HEK293 (cell line): ENCODE data around the gene STRBP.

ENCODE experiments used
- CTCF ChIA-PET: fragments of 350-600 bp; formaldehyde crosslinking; extraction: SDS; loops from one replicate; lab custom pipeline; 2021; ENCODE audit warnings: antibody characterized with exemption; lab: Yijun Ruan, JAX
- POLR2A ChIA-PET: fragments of 300-600 bp; formaldehyde crosslinking; extraction: SDS; loops from one replicate; lab custom pipeline; 2020; ENCODE audit warnings: antibody characterized with exemption, inconsistent platforms; lab: Yijun Ruan, JAX
- H3K27ac ChIP-seq: fragments of 200-500 bp; sonication (Bioruptor generic); 2 replicates; pipeline ENCODE4 v1.5.1; 2014; ENCODE audit warnings: low read depth, low read length, control low read depth, inconsistent platforms; ENCODE audit errors: extremely low read depth
- H3K36me3 ChIP-seq, 2 experiments: fragments of 200-500 bp in 1 of 2; sonication (Bioruptor generic) in 1 of 2; 1 replicate in 1 of 2; 2 replicates in 1 of 2; pipeline ENCODE4 v1.5.1; 2014 to 2017; ENCODE audit warnings: inconsistent platforms in 2 of 2, low read length in 2 of 2; ENCODE audit not compliant: control insufficient read depth in 2 of 2, insufficient read depth in 1 of 2
- H3K4me1 ChIP-seq: fragments of 200-500 bp; sonication (Bioruptor generic); 2 replicates; pipeline ENCODE4 v1.5.1; 2014; ENCODE audit warnings: mild to moderate bottlenecking, low read length, inconsistent platforms; ENCODE audit not compliant: control insufficient read depth, insufficient read depth
- H3K4me3 ChIP-seq: 2 replicates; pipeline ENCODE4 v1.5.1; 2011; ENCODE audit warnings: low read depth, mild to moderate bottlenecking, control low read depth, low read length, moderate library complexity
- H3K9me3 ChIP-seq: fragments of 200-500 bp; sonication (Bioruptor generic); 2 replicates; pipeline ENCODE4 v1.5.1; 2014; ENCODE audit warnings: low read depth, low read length, inconsistent platforms; ENCODE audit not compliant: control insufficient read depth, insufficient read depth
- IKZF3 ChIP-seq: fragments of 450-650 bp; IDR thresholded peaks from 2 replicates; pipeline ENCODE4 v1.5.0; 2018; ENCODE audit warnings: missing biosample characterization, mild to moderate bottlenecking, missing genetic modification characterization, moderate library complexity
- KLF17 ChIP-seq: fragments of 450-650 bp; formaldehyde crosslinking; IDR thresholded peaks from 2 replicates; pipeline ENCODE4 v1.5.1; 2016; ENCODE audit warnings: missing biosample characterization, missing genetic modification characterization
- KLF7 ChIP-seq: fragments of 450-650 bp; formaldehyde crosslinking; IDR thresholded peaks from 2 replicates; pipeline ENCODE4 v1.5.1; 2016; ENCODE audit warnings: missing biosample characterization, missing genetic modification characterization, borderline replicate concordance
- OSR2 ChIP-seq: fragments of 450-650 bp; formaldehyde crosslinking; IDR thresholded peaks from 2 replicates; pipeline ENCODE4 v1.5.1; 2016; ENCODE audit warnings: missing biosample characterization, missing genetic modification characterization
- PRDM1 ChIP-seq: fragments of 450-650 bp; formaldehyde crosslinking; IDR thresholded peaks from 2 replicates; pipeline ENCODE4; 2016; ENCODE audit warnings: missing biosample characterization, missing genetic modification characterization
- PRDM10 ChIP-seq: fragments of 450-650 bp; formaldehyde crosslinking; IDR thresholded peaks from 2 replicates; pipeline ENCODE4 v1.5.1; 2016; ENCODE audit warnings: missing biosample characterization, missing genetic modification characterization
- SCRT1 ChIP-seq: fragments of 450-650 bp; formaldehyde crosslinking; IDR thresholded peaks from 2 replicates; pipeline ENCODE4 v1.5.1; 2016; ENCODE audit warnings: missing biosample characterization, missing genetic modification characterization, borderline replicate concordance
- YY1 ChIP-seq: fragments of 450-650 bp; formaldehyde crosslinking; IDR thresholded peaks from 2 replicates; pipeline ENCODE4 v1.5.1; 2018; ENCODE audit warnings: missing biosample characterization, missing genetic modification characterization
- ZBTB48 ChIP-seq: fragments of 450-650 bp; formaldehyde crosslinking; IDR thresholded peaks from 2 replicates; pipeline ENCODE4 v1.5.1; 2016; ENCODE audit warnings: missing biosample characterization, missing genetic modification characterization
- ZFP3 ChIP-seq: fragments of 450-650 bp; formaldehyde crosslinking; IDR thresholded peaks from 2 replicates; pipeline ENCODE4 v1.5.1; 2016; ENCODE audit warnings: low read depth, missing biosample characterization, missing genetic modification characterization
- ZFP37 ChIP-seq: fragments of 450-650 bp; formaldehyde crosslinking; IDR thresholded peaks from 2 replicates; pipeline ENCODE4 v1.5.1; 2016; ENCODE audit warnings: missing biosample characterization, missing genetic modification characterization
- ZFP41 ChIP-seq: fragments of 450-650 bp; formaldehyde crosslinking; IDR thresholded peaks from 2 replicates; pipeline ENCODE4 v1.5.1; 2016; ENCODE audit warnings: missing biosample characterization, missing genetic modification characterization, borderline replicate concordance
- ZNF114 ChIP-seq: fragments of 450-650 bp; formaldehyde crosslinking; IDR thresholded peaks from 2 replicates; pipeline ENCODE4 v1.5.0; 2017; ENCODE audit warnings: missing biosample characterization, missing genetic modification characterization
- ZNF121 ChIP-seq: fragments of 450-650 bp; formaldehyde crosslinking; IDR thresholded peaks from 2 replicates; pipeline ENCODE4 v1.5.1; 2016; ENCODE audit warnings: missing biosample characterization, missing genetic modification characterization
- ZNF19 ChIP-seq: fragments of 450-650 bp; formaldehyde crosslinking; IDR thresholded peaks from 2 replicates; pipeline ENCODE4; 2016; ENCODE audit warnings: missing biosample characterization, missing genetic modification characterization, low read depth
- ZNF341 ChIP-seq: fragments of 450-650 bp; formaldehyde crosslinking; IDR thresholded peaks from 2 replicates; pipeline ENCODE4; 2016; ENCODE audit warnings: low read depth, missing biosample characterization, missing genetic modification characterization
- ZNF366 ChIP-seq: fragments of 450-650 bp; formaldehyde crosslinking; conservative IDR thresholded peaks from 2 replicates; pipeline ENCODE4 v1.5.1; 2016; ENCODE audit warnings: missing biosample characterization, missing genetic modification characterization
- ZNF548 ChIP-seq: fragments of 450-650 bp; formaldehyde crosslinking; IDR thresholded peaks from 2 replicates; pipeline ENCODE4 v1.5.1; 2016; ENCODE audit warnings: missing biosample characterization, missing genetic modification characterization
- ZNF549 ChIP-seq: fragments of 450-650 bp; IDR thresholded peaks from 2 replicates; pipeline ENCODE4 v1.5.1; 2018; ENCODE audit warnings: missing biosample characterization, missing genetic modification characterization, mild to moderate bottlenecking, inconsistent platforms, moderate library complexity
- ZNF571 ChIP-seq: fragments of 450-650 bp; formaldehyde crosslinking; IDR thresholded peaks from 2 replicates; pipeline ENCODE4 v1.5.0; 2017; ENCODE audit warnings: missing biosample characterization, missing genetic modification characterization
- ZNF600 ChIP-seq: fragments of 450-650 bp; formaldehyde crosslinking; IDR thresholded peaks from 2 replicates; pipeline ENCODE4 v1.5.1; 2016; ENCODE audit warnings: missing biosample characterization, missing genetic modification characterization
- ZNF639 ChIP-seq: fragments of 450-650 bp; formaldehyde crosslinking; IDR thresholded peaks from 2 replicates; pipeline ENCODE4 v1.5.1; 2016; ENCODE audit warnings: missing biosample characterization, missing genetic modification characterization
- ZNF660 ChIP-seq: fragments of 450-650 bp; IDR thresholded peaks from 2 replicates; pipeline ENCODE4 v1.5.1; 2018; ENCODE audit warnings: missing biosample characterization, mild to moderate bottlenecking, missing genetic modification characterization
- ZNF664 ChIP-seq: fragments of 450-650 bp; formaldehyde crosslinking; IDR thresholded peaks from 2 replicates; pipeline ENCODE4 v1.5.1; 2016; ENCODE audit warnings: missing biosample characterization, missing genetic modification characterization
- ZNF692 ChIP-seq: fragments of 450-650 bp; formaldehyde crosslinking; IDR thresholded peaks from 2 replicates; pipeline ENCODE4 v1.5.1; 2016; ENCODE audit warnings: missing biosample characterization, missing genetic modification characterization
- ZNF707 ChIP-seq: fragments of 450-650 bp; formaldehyde crosslinking; IDR thresholded peaks from 2 replicates; pipeline ENCODE4 v1.5.1; 2016; ENCODE audit warnings: missing biosample characterization, missing genetic modification characterization
- ZNF777 ChIP-seq: fragments of 450-650 bp; formaldehyde crosslinking; IDR thresholded peaks from 2 replicates; pipeline ENCODE4 v1.5.1; 2017; ENCODE audit warnings: missing biosample characterization, missing genetic modification characterization, borderline replicate concordance
- ZNF791 ChIP-seq: fragments of 450-650 bp; formaldehyde crosslinking; IDR thresholded peaks from 2 replicates; pipeline ENCODE4 v1.5.1; 2016; ENCODE audit warnings: missing biosample characterization, missing genetic modification characterization
- ZNF792 ChIP-seq: fragments of 450-650 bp; formaldehyde crosslinking; IDR thresholded peaks from 2 replicates; pipeline ENCODE4 v1.5.1; 2016; ENCODE audit warnings: missing biosample characterization, missing genetic modification characterization
- ZNF843 ChIP-seq: fragments of 450-650 bp; formaldehyde crosslinking; IDR thresholded peaks from 2 replicates; pipeline ENCODE4 v1.5.1; 2016; ENCODE audit warnings: missing biosample characterization, missing genetic modification characterization

STRBP gene

GRCh38 chr9:123135430-123135829 lies 133.0 kb downstream of the STRBP start (continued):
- TF ChIP-seq ZNF843 (tag by site-specific recombination) (no peak), SCRT1 (tag by site-specific recombination) (no peak), ZFP41 (no peak), ZFP3 (tag by site-specific recombination) (no peak), ZNF707 (tag by site-specific recombination) (no peak), ZNF660 (tag by site-specific recombination) (no peak), ZNF121 (tag by site-specific recombination) (no peak), ZNF341 (tag by site-specific recombination) (no peak)

- H3K36me3 ChIP-seq = peaks cover 0 to 30% of the 10 kb centered on the region in 2 experiments; a peak in 2 of 3 replicates
- H3K27ac ChIP-seq = no peak overlapping the region
- no peaks in the 10 kb centered on the region for H3K9me3 ChIP-seq
- TF ChIP-seq ZNF571 (no peak), ZNF792 (tag by site-specific recombination) (no peak), PRDM10 (tag by site-specific recombination) (no peak), ZNF777 (tag by site-specific recombination) (no peak), PRDM1 (tag by site-specific recombination) (no peak), OSR2 (tag by site-specific recombination) (no peak), ZNF791 (tag by site-specific recombination) (no peak), ZNF366 (tag by site-specific recombination) (no peak), YY1 (tag by site-specific recombination) (no peak), KLF7 (tag by site-specific recombination) (no peak), ZNF114 (tag by site-specific recombination) (no peak), ZNF19 (tag by site-specific recombination) (no peak)
- POLR2A ChIA-PET = no interaction called here
- CTCF ChIA-PET = no interaction called here
- no peak overlapping the region for H3K4me3 ChIP-seq
- no peaks in the 10 kb centered on the region for H3K4me1 ChIP-seq
Observed at GRCh38 chr9:123132696-123133095, 135.7 kb downstream of the STRBP start.

GRCh38 chr9:123131993-123132392 lies 136.4 kb downstream of the STRBP start:
- Histone ChIP-seq H3K4me3 (no peak overlapping the region), H3K4me1 (no peaks in the 10 kb centered on the region), H3K36me3 (peaks cover 0 to 36% of the 10 kb centered on the region in 2 experiments; a peak in 1 of 3 replicates), H3K27ac (no peak overlapping the region), H3K9me3 (no peaks in the 10 kb centered on the region)
- CTCF ChIA-PET = interaction anchor here (0.5 kb wide), 1 partner anchor 206 kb away, joined by 3 read pairs; no protein-coding TSS in a partner anchor
- POLR2A ChIA-PET = no interaction called here
- no peak for TF ChIP-seq ZNF600 (tag by site-specific recombination)
- TF ChIP-seq ZNF639 (tag by site-specific recombination) = no peak
- TF ChIP-seq ZNF692 (tag by site-specific recombination) = no peak
- TF ChIP-seq ZNF549 (tag by site-specific recombination) = no peak
- TF ChIP-seq ZNF548 (tag by site-specific recombination) = no peak
- TF ChIP-seq ZNF843 (tag by site-specific recombination) = no peak
- no peak for TF ChIP-seq ZNF664 (tag by site-specific recombination)
- TF ChIP-seq ZFP37 = no peak
- TF ChIP-seq KLF17 (tag by site-specific recombination) = no peak
- no peak for TF ChIP-seq IKZF3 (tag by site-specific recombination)
- no peak for TF ChIP-seq ZBTB48 (tag by site-specific recombination)
